ENCODE data around the gene LYL1.

The LYL1 gene

GRCh38 chr19:13104360-13104847 is 1.7 kb upstream of the LYL1 start:
- peak; percentile 68 for DNase-seq

- DNase-seq, result no peak
These were observed 1.1 kb upstream of the LYL1 start for GRCh38 chr19:13103581-13104359.

- DNase-seq, result no peak
These were observed 317 bp downstream of the LYL1 start for GRCh38 chr19:13102416-13102665.

GRCh38 chr19:13101590-13102415 is 855 bp downstream of the LYL1 start:
- no peak for DNase-seq

- DNase-seq, result no peak
These were observed 1.6 kb downstream of the LYL1 start for GRCh38 chr19:13100841-13101589.

GRCh38 chr19:13100031-13100588 is 2.5 kb downstream of the LYL1 start:
- DNase-seq, result peak; percentile 92

- peak; percentile 89 for DNase-seq
These were observed 3.3 kb downstream of the LYL1 start for GRCh38 chr19:13099073-13099999.

- no peak for DNase-seq
These were observed 4.2 kb downstream of the LYL1 start for GRCh38 chr19:13098277-13099072.

- no peak for DNase-seq
These were observed 5.0 kb downstream of the LYL1 start for GRCh38 chr19:13097463-13098258.

GRCh38 chr19:13097033-13097462 is 5.6 kb downstream of the LYL1 start:
- no peak for DNase-seq

- no peak for DNase-seq
These were observed 6.4 kb downstream of the LYL1 start for GRCh38 chr19:13095934-13096927.

GRCh38 chr19:13095393-13095784 is 7.3 kb downstream of the LYL1 start:
- no peak for DNase-seq

GRCh38 chr19:13094771-13095392 is 7.8 kb downstream of the LYL1 start:
- DNase-seq, result no peak

- no peak for DNase-seq
These were observed 8.6 kb downstream of the LYL1 start for GRCh38 chr19:13094106-13094504.

GRCh38 chr19:13093407-13094105 is 9.1 kb downstream of the LYL1 start:
- DNase-seq, result peak; percentile 87

- no peak for DNase-seq
These were observed 9.9 kb downstream of the LYL1 start for GRCh38 chr19:13092606-13093235.

GRCh38 chr19:13092158-13092543 is 10.5 kb downstream of the LYL1 start:
- no peak for DNase-seq
